Measurements from ENCODE around the gene DISC1. TPM values are rescaled to one million over a fixed set of nuclear protein-coding genes. Genes with fewer than 3 reads are reported as not detected.

DISC1 gene
- total and polyA plus RNA-seq, 2 experiments from 2014 or later = 2.1 to 6.5 TPM

- TF ChIP-seq ZNF114 (CRISPR knock-in tag; IDR thresholded peaks at IDR 0.05) = no peak
- TF ChIP-seq POLR2AphosphoS5 (IDR thresholded peaks at IDR 0.05; ENCODE audit: low read depth) = no peak
- TF ChIP-seq NANOG (IDR thresholded peaks at IDR 0.05; ENCODE audit: borderline replicate concordance) = no peak
- TF ChIP-seq, protein P1, sequence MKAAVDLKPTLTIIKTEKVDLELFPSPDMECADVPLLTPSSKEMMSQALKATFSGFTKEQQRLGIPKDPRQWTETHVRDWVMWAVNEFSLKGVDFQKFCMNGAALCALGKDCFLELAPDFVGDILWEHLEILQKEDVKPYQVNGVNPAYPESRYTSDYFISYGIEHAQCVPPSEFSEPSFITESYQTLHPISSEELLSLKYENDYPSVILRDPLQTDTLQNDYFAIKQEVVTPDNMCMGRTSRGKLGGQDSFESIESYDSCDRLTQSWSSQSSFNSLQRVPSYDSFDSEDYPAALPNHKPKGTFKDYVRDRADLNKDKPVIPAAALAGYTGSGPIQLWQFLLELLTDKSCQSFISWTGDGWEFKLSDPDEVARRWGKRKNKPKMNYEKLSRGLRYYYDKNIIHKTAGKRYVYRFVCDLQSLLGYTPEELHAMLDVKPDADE (IDR thresholded peaks at IDR 0.05) = no peak
- TF ChIP-seq ZNF462 (CRISPR knock-in tag; IDR thresholded peaks at IDR 0.05) = no peak
- TF ChIP-seq ZNF331 (CRISPR knock-in tag; IDR thresholded peaks at IDR 0.05; ENCODE audit: low read depth) = no peak
- TF ChIP-seq CREB1 (CRISPR knock-in tag; IDR thresholded peaks at IDR 0.05; ENCODE audit: low read depth) = no peak
- TF ChIP-seq, protein P2, sequence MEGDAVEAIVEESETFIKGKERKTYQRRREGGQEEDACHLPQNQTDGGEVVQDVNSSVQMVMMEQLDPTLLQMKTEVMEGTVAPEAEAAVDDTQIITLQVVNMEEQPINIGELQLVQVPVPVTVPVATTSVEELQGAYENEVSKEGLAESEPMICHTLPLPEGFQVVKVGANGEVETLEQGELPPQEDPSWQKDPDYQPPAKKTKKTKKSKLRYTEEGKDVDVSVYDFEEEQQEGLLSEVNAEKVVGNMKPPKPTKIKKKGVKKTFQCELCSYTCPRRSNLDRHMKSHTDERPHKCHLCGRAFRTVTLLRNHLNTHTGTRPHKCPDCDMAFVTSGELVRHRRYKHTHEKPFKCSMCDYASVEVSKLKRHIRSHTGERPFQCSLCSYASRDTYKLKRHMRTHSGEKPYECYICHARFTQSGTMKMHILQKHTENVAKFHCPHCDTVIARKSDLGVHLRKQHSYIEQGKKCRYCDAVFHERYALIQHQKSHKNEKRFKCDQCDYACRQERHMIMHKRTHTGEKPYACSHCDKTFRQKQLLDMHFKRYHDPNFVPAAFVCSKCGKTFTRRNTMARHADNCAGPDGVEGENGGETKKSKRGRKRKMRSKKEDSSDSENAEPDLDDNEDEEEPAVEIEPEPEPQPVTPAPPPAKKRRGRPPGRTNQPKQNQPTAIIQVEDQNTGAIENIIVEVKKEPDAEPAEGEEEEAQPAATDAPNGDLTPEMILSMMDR (conservative IDR thresholded peaks at IDR 0.05; ENCODE audit: low read depth in 2 of 2) = no peak
- TF ChIP-seq STAT1 (IDR thresholded peaks at IDR 0.05; ENCODE audit: unreplicated experiment) = no peak
- TF ChIP-seq, protein P3, sequence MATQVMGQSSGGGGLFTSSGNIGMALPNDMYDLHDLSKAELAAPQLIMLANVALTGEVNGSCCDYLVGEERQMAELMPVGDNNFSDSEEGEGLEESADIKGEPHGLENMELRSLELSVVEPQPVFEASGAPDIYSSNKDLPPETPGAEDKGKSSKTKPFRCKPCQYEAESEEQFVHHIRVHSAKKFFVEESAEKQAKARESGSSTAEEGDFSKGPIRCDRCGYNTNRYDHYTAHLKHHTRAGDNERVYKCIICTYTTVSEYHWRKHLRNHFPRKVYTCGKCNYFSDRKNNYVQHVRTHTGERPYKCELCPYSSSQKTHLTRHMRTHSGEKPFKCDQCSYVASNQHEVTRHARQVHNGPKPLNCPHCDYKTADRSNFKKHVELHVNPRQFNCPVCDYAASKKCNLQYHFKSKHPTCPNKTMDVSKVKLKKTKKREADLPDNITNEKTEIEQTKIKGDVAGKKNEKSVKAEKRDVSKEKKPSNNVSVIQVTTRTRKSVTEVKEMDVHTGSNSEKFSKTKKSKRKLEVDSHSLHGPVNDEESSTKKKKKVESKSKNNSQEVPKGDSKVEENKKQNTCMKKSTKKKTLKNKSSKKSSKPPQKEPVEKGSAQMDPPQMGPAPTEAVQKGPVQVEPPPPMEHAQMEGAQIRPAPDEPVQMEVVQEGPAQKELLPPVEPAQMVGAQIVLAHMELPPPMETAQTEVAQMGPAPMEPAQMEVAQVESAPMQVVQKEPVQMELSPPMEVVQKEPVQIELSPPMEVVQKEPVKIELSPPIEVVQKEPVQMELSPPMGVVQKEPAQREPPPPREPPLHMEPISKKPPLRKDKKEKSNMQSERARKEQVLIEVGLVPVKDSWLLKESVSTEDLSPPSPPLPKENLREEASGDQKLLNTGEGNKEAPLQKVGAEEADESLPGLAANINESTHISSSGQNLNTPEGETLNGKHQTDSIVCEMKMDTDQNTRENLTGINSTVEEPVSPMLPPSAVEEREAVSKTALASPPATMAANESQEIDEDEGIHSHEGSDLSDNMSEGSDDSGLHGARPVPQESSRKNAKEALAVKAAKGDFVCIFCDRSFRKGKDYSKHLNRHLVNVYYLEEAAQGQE (IDR thresholded peaks at IDR 0.05; ENCODE audit: unreplicated experiment) = no peak
- no peak for TF ChIP-seq EZH2phosphoT487 (IDR thresholded peaks at IDR 0.05; ENCODE audit: unreplicated experiment)
- TF ChIP-seq JUNB (IDR thresholded peaks at IDR 0.05; ENCODE audit: unreplicated experiment) = no peak
- no peak for TF ChIP-seq EZH2 (IDR thresholded peaks at IDR 0.05; ENCODE audit: low read depth, unreplicated experiment)
- no peak overlapping the region for H3K27ac Mint-ChIP-seq
These were observed 38.5 kb downstream of the DISC1 start for GRCh38 chr1:231665101-231665500.

More at GRCh38 chr1:231665101-231665500, 38.5 kb downstream of the DISC1 start:
- H3F3A ChIP-seq (replicated peaks; ENCODE audit: low read depth) = no peaks in the 10 kb centered on the region
- H3K4me3 ChIP-seq = no peak overlapping the region
- DNase-seq (ENCODE audit: low spot score) = no peak
- Mint-ChIP-seq H3K27me3 (ENCODE audit: insufficient read depth, low read depth, poor library complexity) (peaks cover 4% of the 10 kb centered on the region), H3K4me3 (no peak overlapping the region), H3K9me3 (peaks cover 13% of the 10 kb centered on the region; the same call in 2 of the 3 replicates), H3K36me3 (ENCODE audit: low read depth) (peaks cover 11% of the 10 kb centered on the region), H3K4me1 (peaks cover 18% of the 10 kb centered on the region)
- no peaks in the 10 kb centered on the region for H4K20me1 ChIP-seq (replicated peaks; ENCODE audit: insufficient read depth)
- no peak for ATAC-seq
- peaks cover 18% of the 10 kb centered on the region; the same call in 1 of the 2 replicates for H3K4me1 ChIP-seq (ENCODE audit: insufficient read depth)
- peaks cover 4% of the 10 kb centered on the region; the same call in 1 of the 2 replicates for H3K9me2 ChIP-seq (ENCODE audit: insufficient read depth)
- no peaks in the 10 kb centered on the region for H3K36me3 ChIP-seq (ENCODE audit: insufficient read depth)
- H3K27me3 ChIP-seq (ENCODE audit: insufficient read depth) = no peaks in the 10 kb centered on the region
- H3K27ac ChIP-seq (ENCODE audit: low read depth) = no peak overlapping the region
- H2AFZ ChIP-seq = no peak overlapping the region
- H3K4me2 ChIP-seq = no peak overlapping the region
- H3K79me2 ChIP-seq (replicated peaks; ENCODE audit: insufficient read depth) = no peaks in the 10 kb centered on the region
